ENCODE data around the gene SMURF1.

- TF ChIP-seq ZFP30 (CRISPR knock-in tag; IDR thresholded peaks at IDR 0.05), result no peak
- no peak for TF ChIP-seq ZNF70 (CRISPR knock-in tag; IDR thresholded peaks at IDR 0.05)
- TF ChIP-seq BACH2 (CRISPR knock-in tag; IDR thresholded peaks at IDR 0.05; ENCODE audit: borderline replicate concordance), result no peak
- no peak for TF ChIP-seq OSR1 (CRISPR knock-in tag; IDR thresholded peaks at IDR 0.05)
- no peak for TF ChIP-seq PATZ1 (CRISPR knock-in tag; IDR thresholded peaks at IDR 0.05; ENCODE audit: borderline replicate concordance)
- no peak for TF ChIP-seq PPARA (CRISPR knock-in tag; IDR thresholded peaks at IDR 0.05; ENCODE audit: borderline replicate concordance)
- no peak for TF ChIP-seq TCF4 (CRISPR knock-in tag; IDR thresholded peaks at IDR 0.05; ENCODE audit: borderline replicate concordance)
- no peak for TF ChIP-seq ZC3H10 (CRISPR knock-in tag; IDR thresholded peaks at IDR 0.05)
These were observed 34.5 kb downstream of the SMURF1 start for GRCh38 chr7:99109108-99110051.
